Islet of Langerhans (tissue), 1 donor: ENCODE data around the gene AIG1.
"Not testable (repeated sequence)": the region's sequence is repeated elsewhere in the genome, so short reads cannot be mapped to it uniquely, and the experiment has no call there.

Source experiments
- FAIRE-seq: peaks from one replicate; lab custom pipeline; 2011; peaks lifted over from hg19 to GRCh38; lab: Jason Lieb, UNC

Gene AIG1

GRCh38 chr6:143128681-143129015, 68.0 kb downstream of the AIG1 start:
- FAIRE-seq = no peak

GRCh38 chr6:143130928-143131327, 70.2 kb downstream of the AIG1 start:
- FAIRE-seq = no peak

DNA sequence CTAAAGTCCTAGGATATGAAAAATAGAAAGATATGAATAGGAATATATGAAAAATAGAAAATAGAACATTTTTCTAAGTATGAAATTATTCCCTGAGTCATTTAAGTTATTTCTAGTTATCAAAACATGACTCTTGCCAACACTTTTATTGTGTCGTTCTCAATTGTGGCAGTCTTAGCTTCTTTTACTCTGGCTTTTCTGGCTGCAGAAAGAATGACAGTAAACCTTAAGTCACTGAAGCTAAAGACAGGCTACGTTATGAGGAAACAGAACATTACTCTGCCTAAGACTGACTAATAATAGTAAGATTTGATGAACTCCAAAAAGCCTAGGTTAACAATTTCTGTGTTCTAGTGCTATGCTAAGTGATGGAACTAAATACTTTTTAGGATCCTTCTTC, 74.6 kb downstream of the AIG1 start:
- peak; percentile 73 for FAIRE-seq

GRCh38 chr6:143135797-143136561, 75.3 kb downstream of the AIG1 start:
- no peak for FAIRE-seq

GRCh38 chr6:143136647-143137046, 76.0 kb downstream of the AIG1 start:
- FAIRE-seq = no peak

- FAIRE-seq = no peak
Observed at GRCh38 chr6:143139239-143139784, 78.6 kb downstream of the AIG1 start.

DNA sequence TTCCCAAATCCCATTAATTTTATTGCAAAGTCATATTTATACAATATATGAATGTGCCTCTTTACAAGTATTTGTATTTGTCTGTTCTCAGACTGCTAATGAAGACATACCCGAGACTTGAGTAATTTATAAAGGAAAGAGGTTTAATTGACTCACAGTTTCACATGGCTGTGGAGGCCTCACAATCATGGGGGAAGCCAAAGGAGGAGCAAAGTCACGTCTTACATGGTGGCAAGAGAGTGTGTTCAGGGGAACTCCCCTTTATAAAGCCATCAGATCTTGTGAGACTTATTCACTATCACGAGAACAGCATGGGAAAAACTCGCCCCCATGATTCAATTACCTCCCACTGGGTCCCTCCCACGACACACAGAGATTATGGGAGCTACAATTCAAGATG, 79.2 kb downstream of the AIG1 start:
- not testable (repeated sequence) for FAIRE-seq

- FAIRE-seq = no peak
Observed at GRCh38 chr6:143140767-143141166, 80.1 kb downstream of the AIG1 start.

- FAIRE-seq = no peak
Observed at GRCh38 chr6:143141442-143141841, 80.8 kb downstream of the AIG1 start.

GRCh38 chr6:143146186-143146851, 85.6 kb downstream of the AIG1 start:
- no peak for FAIRE-seq

DNA sequence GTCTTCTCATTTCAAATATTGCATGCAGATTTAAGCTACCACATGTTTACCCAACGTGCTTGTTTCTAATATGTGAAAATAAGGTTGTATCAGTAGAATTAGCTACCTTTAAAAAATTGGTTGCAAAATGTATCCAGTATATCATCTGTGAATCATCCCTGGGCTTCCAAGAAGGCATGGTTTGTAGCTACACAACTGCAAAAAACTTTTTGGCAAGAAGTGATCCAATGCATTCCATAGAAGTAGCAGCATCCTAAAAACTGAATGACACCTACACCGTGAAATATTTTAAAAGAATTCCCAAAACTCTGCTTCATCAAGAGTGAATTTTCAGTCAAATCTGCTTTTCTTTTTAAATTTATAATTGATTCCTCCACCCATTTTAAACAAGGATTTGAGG, 89.1 kb downstream of the AIG1 start:
- FAIRE-seq = no peak

GRCh38 chr6:143150281-143150680, 89.6 kb downstream of the AIG1 start:
- FAIRE-seq = no peak

DNA sequence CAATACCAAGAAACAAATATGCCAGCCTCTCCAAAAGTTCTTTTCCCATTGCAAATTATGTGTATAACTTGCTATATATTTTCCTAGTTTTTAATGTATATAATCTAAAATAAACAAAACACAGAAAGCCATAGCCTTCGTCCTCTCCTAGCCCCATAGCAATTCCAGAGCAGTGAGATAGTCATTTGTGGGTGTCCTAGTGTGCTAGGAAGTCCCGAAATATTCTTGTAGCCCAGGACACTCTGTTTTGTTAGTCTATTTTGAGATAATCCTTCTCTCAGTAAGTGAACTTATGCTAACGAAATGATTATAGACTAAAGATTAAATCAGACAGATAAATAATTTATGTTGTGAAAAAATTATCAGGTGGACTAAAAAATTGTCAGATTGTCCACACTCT, 90.7 kb downstream of the AIG1 start:
- no peak for FAIRE-seq

DNA sequence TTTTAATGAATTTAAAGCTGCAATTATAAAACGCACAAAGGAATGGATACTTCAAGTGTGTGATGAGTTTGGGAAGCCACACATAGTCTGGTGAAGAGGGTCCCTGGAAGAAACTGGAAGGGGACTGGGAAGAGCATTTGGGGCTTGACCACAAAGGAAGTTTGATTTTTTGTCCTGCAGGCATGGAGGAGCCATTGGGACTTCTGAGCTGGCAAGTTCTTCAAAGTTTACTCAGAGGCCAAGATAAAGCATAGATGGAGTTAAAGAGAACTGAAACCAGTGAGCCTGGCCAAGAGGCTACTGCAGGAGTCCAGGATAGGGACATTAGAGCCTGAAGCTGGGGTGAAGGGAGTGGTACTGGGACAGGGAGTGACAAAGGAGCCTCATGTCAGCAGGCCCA, 95.0 kb downstream of the AIG1 start:
- FAIRE-seq = no peak

GRCh38 chr6:143157131-143157530, 96.4 kb downstream of the AIG1 start:
- no peak for FAIRE-seq

DNA sequence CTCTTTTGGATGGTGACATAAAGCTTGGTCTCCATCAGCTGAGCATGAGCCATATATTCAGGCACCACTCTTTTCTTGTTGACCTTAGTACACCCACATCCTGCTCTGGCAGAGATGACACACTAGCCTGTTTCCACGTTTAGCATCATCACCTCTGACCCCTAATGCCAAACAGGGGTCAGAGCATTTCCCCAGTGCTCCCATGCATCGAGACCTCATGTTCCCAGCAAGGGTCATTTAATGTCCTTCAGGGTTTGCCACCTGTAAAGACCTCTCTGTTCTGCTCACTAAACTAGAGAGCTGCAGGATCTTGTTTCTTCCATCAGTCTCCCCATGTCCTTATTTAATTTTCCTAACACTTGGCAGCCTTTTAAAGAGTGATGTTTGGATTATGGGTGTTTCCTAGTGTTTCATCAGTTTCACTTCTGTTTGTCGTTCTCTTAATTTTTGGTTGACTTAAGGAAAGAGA, 97.5 kb downstream of the AIG1 start:
- FAIRE-seq = no peak

DNA sequence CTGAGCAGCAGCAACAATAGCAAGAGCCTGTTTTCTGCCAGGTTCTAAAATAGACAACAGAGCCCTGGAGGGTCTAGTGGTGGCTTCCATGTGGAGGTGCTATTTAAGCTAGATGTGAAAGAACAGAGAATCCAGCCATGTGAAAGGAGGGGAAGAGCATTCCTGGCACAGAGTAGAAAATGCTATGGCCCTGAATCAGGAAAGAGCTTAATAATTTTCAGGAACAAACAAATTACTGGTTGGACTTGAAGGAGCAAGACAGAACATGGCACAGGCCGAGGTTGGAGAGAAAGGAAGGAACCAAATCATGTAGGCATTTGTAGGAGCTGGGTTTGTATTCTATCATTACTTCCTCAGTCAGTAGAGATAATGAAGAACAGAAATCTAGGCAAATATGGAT, 98.3 kb downstream of the AIG1 start:
- no peak for FAIRE-seq

GRCh38 chr6:143160015-143160414, 99.3 kb downstream of the AIG1 start:
- no peak for FAIRE-seq

DNA sequence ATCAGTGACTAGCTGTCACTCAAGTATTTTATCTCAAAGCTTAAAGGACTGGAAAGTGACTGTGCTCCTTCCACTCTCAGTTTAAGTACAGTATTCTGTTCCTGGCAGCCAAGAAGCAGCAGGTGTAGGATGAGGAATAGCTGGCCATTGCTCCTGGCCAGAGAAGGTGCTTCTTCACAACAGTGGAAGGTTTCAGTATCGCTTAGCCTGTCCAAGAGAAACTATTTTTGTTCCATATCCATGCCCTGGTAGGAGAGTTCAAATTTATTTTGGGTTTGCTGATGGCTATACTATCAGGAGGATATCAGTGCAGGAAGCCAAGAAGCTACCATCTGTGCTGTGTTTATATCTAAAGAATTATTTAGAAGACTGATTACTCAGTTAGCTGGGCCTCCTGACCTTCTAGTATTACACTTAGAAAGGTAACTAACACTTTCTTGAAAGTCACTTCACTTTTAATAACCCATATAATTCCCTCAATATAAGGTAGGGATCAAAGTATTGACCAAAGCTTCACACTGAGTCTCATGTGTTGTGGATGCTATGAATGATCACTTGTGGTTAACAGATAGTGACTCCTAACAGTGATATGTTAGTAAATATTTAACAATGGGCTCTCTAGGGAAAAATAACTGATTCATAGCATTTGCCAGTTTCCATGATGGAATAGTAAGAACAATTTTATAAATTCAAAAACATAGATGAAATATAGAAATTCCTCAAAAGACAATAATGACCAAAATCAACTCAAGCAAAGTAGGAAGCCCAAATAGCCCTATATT, 99.9 kb downstream of the AIG1 start:
- no peak for FAIRE-seq

GRCh38 chr6:143163621-143164020, 102.9 kb downstream of the AIG1 start:
- no peak for FAIRE-seq

DNA sequence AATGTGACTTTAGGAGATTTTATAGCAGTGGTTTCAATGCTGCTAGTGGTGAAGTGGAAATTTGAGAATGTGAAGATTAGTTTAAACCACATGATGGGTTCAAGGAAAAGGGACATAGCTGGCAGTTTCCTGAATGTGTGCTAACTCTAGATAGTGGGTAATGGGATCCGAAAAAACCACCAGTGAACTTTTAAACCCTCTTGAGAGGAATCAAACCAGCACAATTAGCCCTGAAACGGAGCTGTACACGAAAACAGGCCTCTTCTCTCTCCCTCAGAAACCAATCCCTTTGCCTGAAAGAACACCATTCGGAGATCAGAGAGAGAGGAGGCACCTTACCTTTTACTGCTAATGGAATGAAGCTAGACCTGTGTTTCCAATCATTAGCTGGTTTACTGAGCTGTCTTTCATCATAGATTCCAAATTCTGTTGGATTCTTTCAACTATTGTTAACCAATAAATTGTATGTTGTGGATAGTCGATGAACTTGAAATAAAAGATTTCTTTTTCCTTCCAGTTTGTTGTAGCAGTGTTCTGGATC, 103.9 kb downstream of the AIG1 start:
- FAIRE-seq = no peak

DNA sequence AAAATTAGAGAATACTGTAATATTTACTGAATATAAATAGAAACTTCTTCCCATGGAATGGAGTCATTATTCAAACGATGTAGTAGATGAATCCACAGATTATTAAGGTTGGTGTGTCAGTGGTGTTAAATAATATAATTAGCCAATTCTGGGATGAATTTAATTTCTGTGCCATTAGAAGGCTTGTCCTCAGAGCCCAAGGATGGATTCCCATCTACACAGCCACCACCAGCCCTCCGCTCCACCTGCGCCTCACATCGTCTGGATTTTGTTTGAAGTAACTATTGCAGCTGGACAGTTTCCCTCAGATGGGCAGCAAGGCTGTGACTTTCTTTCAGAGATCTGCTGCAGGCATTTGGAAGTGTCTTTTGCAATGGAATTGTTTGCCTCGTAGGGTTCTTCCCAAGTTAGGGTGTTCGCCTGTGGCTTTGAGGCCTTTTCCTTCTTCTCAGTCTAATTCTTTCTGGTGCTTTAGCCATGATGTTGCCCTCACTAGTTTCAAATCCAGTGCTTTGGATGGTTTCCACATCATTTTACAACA, 104.7 kb downstream of the AIG1 start:
- FAIRE-seq = no peak
